ENCODE data around the gene ZAR1.

- TF ChIP-seq POLR2A (IDR thresholded peaks at IDR 0.05; ENCODE audit: borderline replicate concordance, extremely low read depth, insufficient read depth, insufficient read length) = no peak
- TF ChIP-seq SP1 (IDR thresholded peaks at IDR 0.05; ENCODE audit: low read depth) = no peak
- TF ChIP-seq REST (IDR thresholded peaks at IDR 0.05; ENCODE audit: low read depth) = no peak
- TF ChIP-seq JUND (IDR thresholded peaks at IDR 0.05) = no peak
- no peak for TF ChIP-seq MAX (IDR thresholded peaks at IDR 0.05)
- TF ChIP-seq EGR1 (IDR thresholded peaks at IDR 0.05; ENCODE audit: low read depth) = no peak
- no peak for TF ChIP-seq ZNF274 (IDR thresholded peaks at IDR 0.05; ENCODE audit: low read depth, low read length)
- TF ChIP-seq, protein P1, sequence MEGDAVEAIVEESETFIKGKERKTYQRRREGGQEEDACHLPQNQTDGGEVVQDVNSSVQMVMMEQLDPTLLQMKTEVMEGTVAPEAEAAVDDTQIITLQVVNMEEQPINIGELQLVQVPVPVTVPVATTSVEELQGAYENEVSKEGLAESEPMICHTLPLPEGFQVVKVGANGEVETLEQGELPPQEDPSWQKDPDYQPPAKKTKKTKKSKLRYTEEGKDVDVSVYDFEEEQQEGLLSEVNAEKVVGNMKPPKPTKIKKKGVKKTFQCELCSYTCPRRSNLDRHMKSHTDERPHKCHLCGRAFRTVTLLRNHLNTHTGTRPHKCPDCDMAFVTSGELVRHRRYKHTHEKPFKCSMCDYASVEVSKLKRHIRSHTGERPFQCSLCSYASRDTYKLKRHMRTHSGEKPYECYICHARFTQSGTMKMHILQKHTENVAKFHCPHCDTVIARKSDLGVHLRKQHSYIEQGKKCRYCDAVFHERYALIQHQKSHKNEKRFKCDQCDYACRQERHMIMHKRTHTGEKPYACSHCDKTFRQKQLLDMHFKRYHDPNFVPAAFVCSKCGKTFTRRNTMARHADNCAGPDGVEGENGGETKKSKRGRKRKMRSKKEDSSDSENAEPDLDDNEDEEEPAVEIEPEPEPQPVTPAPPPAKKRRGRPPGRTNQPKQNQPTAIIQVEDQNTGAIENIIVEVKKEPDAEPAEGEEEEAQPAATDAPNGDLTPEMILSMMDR (IDR thresholded peaks at IDR 0.05 in 2 of 3, conservative IDR thresholded peaks at IDR 0.05 in 1 of 3; ENCODE audit: borderline replicate concordance in 1 of 3, insufficient read depth in 1 of 3, low read depth in 2 of 3, low read length in 2 of 3) = no peak
- TF ChIP-seq EZH2 (IDR thresholded peaks at IDR 0.05) = no peak
- TF ChIP-seq FOSL1 (IDR thresholded peaks at IDR 0.05; ENCODE audit: low read depth) = no peak
- TF ChIP-seq YY1 (IDR thresholded peaks at IDR 0.05; ENCODE audit: extremely low read depth, insufficient replicate concordance, low read depth, low read length) = no peak
- TF ChIP-seq CEBPB (IDR thresholded peaks at IDR 0.05; ENCODE audit: low read depth) = no peak
Observed at GRCh38 chr4:48538358-48538757, 48.3 kb downstream of the ZAR1 start.

Measured in HCT116 (cell line).